IMR-90 (cell line): Measurements from ENCODE around the gene USP26. TPM values are rescaled to one million over a fixed set of nuclear protein-coding genes. Genes with fewer than 3 reads are reported as not detected.

ENCODE experiments used
- ATAC-seq: fragments of 200-7000 bp; cut with Tn5 transposase; 2 replicates; pipeline ENCODE4 v1.9.1; 2020; ENCODE audit warnings: low read depth, mild to moderate bottlenecking, moderate library complexity
- BruUV-seq: library from RNA; stranded (reverse); fragments of 400-500 nt; replicated peaks from 2 replicates; lab custom pipeline; 2021; lab: Mats Ljungman, UMichigan
- CTCF ChIA-PET: fragments of 300-600 bp; formaldehyde crosslinking; extraction: SDS; loops from one replicate; lab custom pipeline; 2021; ENCODE audit warnings: antibody characterized with exemption; lab: Yijun Ruan, JAX
- POLR2A ChIA-PET: fragments of 300-600 bp; sonication (Branson Sonifier 250); formaldehyde crosslinking; loops from one replicate; lab custom pipeline; 2022; ENCODE audit warnings: antibody characterized with exemption; ENCODE audit not compliant: unreplicated experiment; lab: Charles Lee
- DNase-seq: peaks from one replicate; pipeline ENCODE4 v3.0.0; 2013
- H2AFZ ChIP-seq: replicated peaks from 2 replicates; pipeline ENCODE3; 2013; ENCODE audit warnings: low read length, mild to moderate bottlenecking; ENCODE audit not compliant: poor library complexity
- H2AK5ac ChIP-seq: 2 replicates; pipeline ENCODE4 v1.6.1; 2013; ENCODE audit warnings: low read depth, low read length, inconsistent platforms
- H2AK9ac ChIP-seq: replicated peaks from 2 replicates; pipeline ENCODE3; 2013; ENCODE audit warnings: mild to moderate bottlenecking, low read depth, low read length, moderate library complexity; ENCODE audit not compliant: poor library complexity
- H2BK120ac ChIP-seq: 2 replicates; pipeline ENCODE4 v1.6.1; 2013; ENCODE audit warnings: low read depth, low read length, inconsistent platforms
- H2BK15ac ChIP-seq: 3 replicates; pipeline ENCODE4 v1.6.1; 2013; ENCODE audit warnings: low read depth, low read length, inconsistent platforms
- H2BK20ac ChIP-seq: 2 replicates; pipeline ENCODE4 v1.6.1; 2013; ENCODE audit warnings: low read depth, mild to moderate bottlenecking, inconsistent platforms, low read length, moderate library complexity
- H2BK5ac ChIP-seq: 2 replicates; pipeline ENCODE4 v1.6.1; 2013; ENCODE audit warnings: mild to moderate bottlenecking, low read depth, low read length, inconsistent platforms; ENCODE audit not compliant: poor library complexity, severe bottlenecking
- H3K14ac ChIP-seq: replicated peaks from 2 replicates; pipeline ENCODE4 v1.6.1; 2013; ENCODE audit warnings: low read depth, low read length, inconsistent platforms
- H3K18ac ChIP-seq: 2 replicates; pipeline ENCODE4 v1.6.1; 2013; ENCODE audit warnings: low read depth, low read length, control low read depth
- H3K23ac ChIP-seq: 2 replicates; pipeline ENCODE4 v1.6.1; 2013; ENCODE audit warnings: low read depth, low read length, inconsistent platforms
- H3K27ac ChIP-seq: 2 replicates; pipeline ENCODE4 v1.5.1; 2013; ENCODE audit warnings: mild to moderate bottlenecking, control low read depth, low read length; ENCODE audit not compliant: insufficient read depth
- H3K27me3 ChIP-seq: 2 replicates; pipeline ENCODE4 v1.6.1; 2013; ENCODE audit warnings: low read length; ENCODE audit not compliant: control insufficient read depth, insufficient read depth
- H3K36me3 ChIP-seq: 2 replicates; pipeline ENCODE4 v1.6.1; 2013; ENCODE audit warnings: low read length, mixed read lengths; ENCODE audit not compliant: control insufficient read depth, insufficient read depth
- H3K4ac ChIP-seq: 2 replicates; pipeline ENCODE4 v1.6.1; 2013; ENCODE audit warnings: low read depth, low read length, inconsistent platforms
- H3K4me1 ChIP-seq: 2 replicates; pipeline ENCODE4 v1.6.1; 2013; ENCODE audit warnings: low read length, mixed read lengths; ENCODE audit not compliant: control insufficient read depth, insufficient read depth
- H3K4me2 ChIP-seq: 2 replicates; pipeline ENCODE4 v1.6.1; 2013; ENCODE audit warnings: low read depth, mild to moderate bottlenecking, control low read depth, low read length, moderate library complexity
- H3K4me3 ChIP-seq: 2 replicates; pipeline ENCODE4 v1.5.1; 2013; ENCODE audit warnings: low read depth, mild to moderate bottlenecking, control low read depth, low read length, moderate library complexity; ENCODE audit not compliant: insufficient read depth
- H3K56ac ChIP-seq: 2 replicates; pipeline ENCODE4 v1.6.1; 2013; ENCODE audit warnings: low read length, inconsistent platforms; ENCODE audit not compliant: insufficient read depth; ENCODE audit errors: extremely low read depth
- H3K79me1 ChIP-seq, 2 experiments: 2 replicates each; pipeline ENCODE4 v1.6.1; 2013; ENCODE audit warnings: low read length in 2 of 2, inconsistent platforms in 1 of 2, low read depth in 1 of 2
- H3K9ac ChIP-seq: 2 replicates; pipeline ENCODE4 v1.6.1; 2013; ENCODE audit warnings: low read depth, low read length, control low read depth
- H3K9me1 ChIP-seq: 2 replicates; pipeline ENCODE4 v1.6.1; 2013; ENCODE audit warnings: low read length, inconsistent platforms; ENCODE audit not compliant: insufficient read depth
- H3K9me3 ChIP-seq: 2 replicates; pipeline ENCODE4 v1.6.1; 2013; ENCODE audit warnings: low read length; ENCODE audit not compliant: control insufficient read depth, insufficient read depth
- H4K20me1 ChIP-seq: 2 replicates; pipeline ENCODE4 v1.6.1; 2013; ENCODE audit warnings: low read length, inconsistent platforms; ENCODE audit not compliant: insufficient read depth
- H4K5ac ChIP-seq: 2 replicates; pipeline ENCODE4 v1.6.1; 2013; ENCODE audit warnings: mild to moderate bottlenecking, low read depth, low read length, control low read depth
- H4K8ac ChIP-seq, 2 experiments: 2 replicates each; pipeline ENCODE4 v1.6.1; 2013; ENCODE audit warnings: low read depth in 2 of 2, low read length in 2 of 2, control low read depth in 1 of 2, inconsistent platforms in 1 of 2
- H4K91ac ChIP-seq: 2 replicates; pipeline ENCODE4 v1.6.1; 2013; ENCODE audit warnings: low read depth, low read length, inconsistent platforms; ENCODE audit not compliant: insufficient read depth
- BHLHE40 ChIP-seq: fragments of 150-350 bp; IDR thresholded peaks from 2 replicates; pipeline ENCODE4 v1.6.1; 2016; ENCODE audit warnings: mild to moderate bottlenecking, low read depth, low read length
- CEBPB ChIP-seq: IDR thresholded peaks from 2 replicates; pipeline ENCODE4 v1.6.1; 2012; ENCODE audit warnings: low read depth, low read length, improper control_type of control experiment
- CHD1 ChIP-seq: IDR thresholded peaks from 2 replicates; pipeline ENCODE4 v1.6.1; 2012; ENCODE audit warnings: low read depth, low read length, improper control_type of control experiment
- FOS ChIP-seq: fragments of 150-350 bp; IDR thresholded peaks from 2 replicates; pipeline ENCODE4 v1.6.1; 2016; ENCODE audit warnings: low read depth, low read length
- MAFK ChIP-seq: IDR thresholded peaks from 2 replicates; pipeline ENCODE4 v1.6.1; 2012; ENCODE audit warnings: low read depth, low read length, improper control_type of control experiment
- MAZ ChIP-seq: IDR thresholded peaks from 2 replicates; pipeline ENCODE4 v1.6.1; 2012; ENCODE audit warnings: low read depth, mild to moderate bottlenecking, low read length, improper control_type of control experiment, moderate library complexity, borderline replicate concordance
- MXI1 ChIP-seq: IDR thresholded peaks from 2 replicates; pipeline ENCODE4 v1.6.1; 2012; ENCODE audit warnings: low read depth, mild to moderate bottlenecking, low read length, moderate library complexity, borderline replicate concordance
- NFE2L2 ChIP-seq: fragments of 150-350 bp; IDR thresholded peaks from 2 replicates; pipeline ENCODE4 v1.6.1; 2016; ENCODE audit warnings: low read depth, mild to moderate bottlenecking, low read length
- POLR2A ChIP-seq: IDR thresholded peaks from 2 replicates; pipeline ENCODE4 v1.6.1; 2012; ENCODE audit warnings: mild to moderate bottlenecking, low read depth, low read length
- RAD21 ChIP-seq: IDR thresholded peaks from 2 replicates; pipeline ENCODE4 v1.6.1; 2012; ENCODE audit warnings: low read length, improper control_type of control experiment
- RCOR1 ChIP-seq: IDR thresholded peaks from 2 replicates; pipeline ENCODE4 v1.6.1; 2012; ENCODE audit warnings: mild to moderate bottlenecking, low read length, improper control_type of control experiment; ENCODE audit not compliant: insufficient replicate concordance
- RFX5 ChIP-seq: IDR thresholded peaks from 2 replicates; pipeline ENCODE4 v1.8.0; 2012; ENCODE audit warnings: low read depth, mild to moderate bottlenecking, low read length, moderate library complexity
- SMC3 ChIP-seq: fragments of 150-350 bp; IDR thresholded peaks from 2 replicates; pipeline ENCODE4 v1.6.1; 2016; ENCODE audit warnings: low read depth, mild to moderate bottlenecking, antibody characterized with exemption, low read length, moderate library complexity
- WGBS, 2 experiments: methylation state at CpG; one replicate each; pipeline versions ENCODE4 v1.1.5 to v1.1.7; 2013; ENCODE audit warnings: missing lambda C conversion rate in 2 of 2; ENCODE audit not compliant: insufficient read length in 1 of 2; ENCODE audit errors: extremely low coverage in 2 of 2; 5-methylcytosine and 5-hydroxymethylcytosine counted together
- dilution Hi-C: fragments of 300-500 bp; cut with HindIII; formaldehyde crosslinking; loops from one replicate; pipeline ENCODE4 v1.14.3; 2018; ENCODE audit warnings: low sequenced_read_pairs; ENCODE audit not compliant: unreplicated experiment
- in situ Hi-C: fragments of 300-500 bp; cut with MboI; formaldehyde crosslinking; loops from 3 replicates; pipeline ENCODE4 v1.14.3; 2019; ENCODE audit warnings: low sequenced_read_pairs, inconsistent platforms, mixed read lengths
- intact Hi-C: fragments of 100-400 bp; cut with micrococcal nuclease; formaldehyde crosslinking; loops from 2 replicates; pipeline ENCODE4 v1.10.0; 2022
- polyA plus RNA-seq, 3 experiments: library from polyadenylated mRNA; depleted of rRNA; stranded (reverse); fragments of >200 nt; gene quantifications; 2 replicates each; pipeline ENCODE4 v1.2.3, GENCODE V29; 2012; ENCODE audit warnings: low replicate concordance in 1 of 3
- total RNA-seq: library from RNA; depleted of rRNA; stranded (reverse); fragments of >200 nt; gene quantifications from 2 replicates; pipeline ENCODE4 v1.2.3, GENCODE V29; 2012
- TF ChIP-seq, protein P1 (sequence below): fragments of 150-350 bp; IDR thresholded peaks from 2 replicates; pipeline ENCODE4 v1.6.1; 2016; ENCODE audit warnings: low read depth, mild to moderate bottlenecking, low read length, moderate library complexity, borderline replicate concordance
- TF ChIP-seq, protein P2 (sequence below): fragments of 150-350 bp; IDR thresholded peaks from 2 replicates; pipeline ENCODE4 v1.6.1; 2017; ENCODE audit warnings: mild to moderate bottlenecking, antibody characterized with exemption, low read length, low read depth
- TF ChIP-seq, protein P3 (sequence below): conservative IDR thresholded peaks from 2 replicates; pipeline ENCODE4 v1.5.1; 2012; ENCODE audit warnings: mild to moderate bottlenecking, low read depth, low read length, improper control_type of control experiment

Gene USP26
- total and polyA plus RNA-seq, 2 of the 4 experiments (the other 2 are of a cell fraction), result not detected

DNA sequence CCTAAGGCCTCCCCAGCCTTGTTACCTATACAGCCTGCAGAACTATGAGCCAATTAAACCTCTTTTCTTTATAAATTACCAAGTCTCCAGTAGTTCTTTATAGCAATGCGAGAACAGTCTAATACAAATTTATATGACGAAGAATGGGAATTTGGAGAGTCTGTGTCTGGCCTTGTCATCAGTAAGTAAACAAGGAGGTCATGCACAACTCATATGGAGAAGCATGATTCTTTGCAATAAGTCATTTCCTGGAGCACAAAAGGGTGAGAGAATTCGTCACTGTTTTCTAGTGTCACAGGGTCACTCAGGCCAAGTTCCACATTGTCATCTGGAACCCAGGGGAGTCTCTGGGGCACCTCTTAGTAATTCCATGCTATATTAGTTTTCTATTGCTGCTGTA is 89.5 kb downstream of the USP26 start:
- in situ Hi-C loops, result no loop called here
- Histone ChIP-seq H4K8ac (no peak overlapping the region), H4K20me1 (no peaks in the 10 kb centered on the region), H3K4me3 (no peak overlapping the region), H2BK5ac (no peak overlapping the region), H2BK20ac (no peak overlapping the region), H3K27me3 (no peaks in the 10 kb centered on the region), H3K36me3 (no peaks in the 10 kb centered on the region), H2BK120ac (no peak overlapping the region), H3K14ac (no peak overlapping the region), H2AK9ac (no peak overlapping the region), H3K23ac (no peak overlapping the region), H3K4me2 (no peak overlapping the region), H2BK15ac (no peak overlapping the region), H3K9me3 (peaks cover 2% of the 10 kb centered on the region; the same call in 1 of the 2 replicates), H3K4ac (no peak overlapping the region), H3K9me1 (no peaks in the 10 kb centered on the region), H3K9ac (no peak overlapping the region), H3K56ac (no peak overlapping the region), H3K27ac (no peak overlapping the region), H3K79me1 (no peaks in the 10 kb centered on the region), H3K18ac (no peak overlapping the region), H2AFZ (no peak overlapping the region), H3K4me1 (no peaks in the 10 kb centered on the region), H4K91ac (no peak overlapping the region), H4K5ac (no peak overlapping the region), H2AK5ac (no peak overlapping the region)
- dilution Hi-C loops, result no loop called here
- DNase-seq (no peak), ATAC-seq (no peak)
- no CpG with 5 or more reads among the region's 3 CpGs for WGBS, 2 experiments
- ChIA-PET CTCF (no interaction called here), POLR2A (no interaction called here)
- no TSS peak for BruUV-seq
- TF ChIP-seq MXI1, result no peak
- no peak for TF ChIP-seq FOS
- TF ChIP-seq BHLHE40, result no peak
- TF ChIP-seq RAD21, result no peak
- TF ChIP-seq CEBPB, result no peak
- TF ChIP-seq NFE2L2, result no peak
- no peak for TF ChIP-seq RCOR1
- TF ChIP-seq SMC3, result no peak
- no peak for TF ChIP-seq CHD1
- TF ChIP-seq, protein P1, sequence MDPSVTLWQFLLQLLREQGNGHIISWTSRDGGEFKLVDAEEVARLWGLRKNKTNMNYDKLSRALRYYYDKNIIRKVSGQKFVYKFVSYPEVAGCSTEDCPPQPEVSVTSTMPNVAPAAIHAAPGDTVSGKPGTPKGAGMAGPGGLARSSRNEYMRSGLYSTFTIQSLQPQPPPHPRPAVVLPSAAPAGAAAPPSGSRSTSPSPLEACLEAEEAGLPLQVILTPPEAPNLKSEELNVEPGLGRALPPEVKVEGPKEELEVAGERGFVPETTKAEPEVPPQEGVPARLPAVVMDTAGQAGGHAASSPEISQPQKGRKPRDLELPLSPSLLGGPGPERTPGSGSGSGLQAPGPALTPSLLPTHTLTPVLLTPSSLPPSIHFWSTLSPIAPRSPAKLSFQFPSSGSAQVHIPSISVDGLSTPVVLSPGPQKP, result no peak
- TF ChIP-seq, protein P2, sequence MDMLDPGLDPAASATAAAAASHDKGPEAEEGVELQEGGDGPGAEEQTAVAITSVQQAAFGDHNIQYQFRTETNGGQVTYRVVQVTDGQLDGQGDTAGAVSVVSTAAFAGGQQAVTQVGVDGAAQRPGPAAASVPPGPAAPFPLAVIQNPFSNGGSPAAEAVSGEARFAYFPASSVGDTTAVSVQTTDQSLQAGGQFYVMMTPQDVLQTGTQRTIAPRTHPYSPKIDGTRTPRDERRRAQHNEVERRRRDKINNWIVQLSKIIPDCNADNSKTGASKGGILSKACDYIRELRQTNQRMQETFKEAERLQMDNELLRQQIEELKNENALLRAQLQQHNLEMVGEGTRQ, result no peak
- TF ChIP-seq MAZ, result no peak
- no peak for TF ChIP-seq POLR2A
- TF ChIP-seq, protein P3, sequence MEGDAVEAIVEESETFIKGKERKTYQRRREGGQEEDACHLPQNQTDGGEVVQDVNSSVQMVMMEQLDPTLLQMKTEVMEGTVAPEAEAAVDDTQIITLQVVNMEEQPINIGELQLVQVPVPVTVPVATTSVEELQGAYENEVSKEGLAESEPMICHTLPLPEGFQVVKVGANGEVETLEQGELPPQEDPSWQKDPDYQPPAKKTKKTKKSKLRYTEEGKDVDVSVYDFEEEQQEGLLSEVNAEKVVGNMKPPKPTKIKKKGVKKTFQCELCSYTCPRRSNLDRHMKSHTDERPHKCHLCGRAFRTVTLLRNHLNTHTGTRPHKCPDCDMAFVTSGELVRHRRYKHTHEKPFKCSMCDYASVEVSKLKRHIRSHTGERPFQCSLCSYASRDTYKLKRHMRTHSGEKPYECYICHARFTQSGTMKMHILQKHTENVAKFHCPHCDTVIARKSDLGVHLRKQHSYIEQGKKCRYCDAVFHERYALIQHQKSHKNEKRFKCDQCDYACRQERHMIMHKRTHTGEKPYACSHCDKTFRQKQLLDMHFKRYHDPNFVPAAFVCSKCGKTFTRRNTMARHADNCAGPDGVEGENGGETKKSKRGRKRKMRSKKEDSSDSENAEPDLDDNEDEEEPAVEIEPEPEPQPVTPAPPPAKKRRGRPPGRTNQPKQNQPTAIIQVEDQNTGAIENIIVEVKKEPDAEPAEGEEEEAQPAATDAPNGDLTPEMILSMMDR, result no peak
- TF ChIP-seq RFX5, result no peak
- no peak for TF ChIP-seq MAFK
- intact Hi-C loops, result no loop called here
